HG03521 (cell line): ENCODE results near the gene NT5C2.
"Not testable (repeated sequence)": the region's sequence is repeated elsewhere in the genome, so short reads cannot be mapped to it uniquely, and the experiment has no call there.

Experiments
- ATAC-seq: cut with Tn5 transposase; IDR thresholded peaks from one replicate; pipeline ENCODE4 v1.9.1; 2021; ENCODE audit warnings: mild to moderate bottlenecking, moderate library complexity; ENCODE audit not compliant: unreplicated experiment

NT5C2 gene

DNA sequence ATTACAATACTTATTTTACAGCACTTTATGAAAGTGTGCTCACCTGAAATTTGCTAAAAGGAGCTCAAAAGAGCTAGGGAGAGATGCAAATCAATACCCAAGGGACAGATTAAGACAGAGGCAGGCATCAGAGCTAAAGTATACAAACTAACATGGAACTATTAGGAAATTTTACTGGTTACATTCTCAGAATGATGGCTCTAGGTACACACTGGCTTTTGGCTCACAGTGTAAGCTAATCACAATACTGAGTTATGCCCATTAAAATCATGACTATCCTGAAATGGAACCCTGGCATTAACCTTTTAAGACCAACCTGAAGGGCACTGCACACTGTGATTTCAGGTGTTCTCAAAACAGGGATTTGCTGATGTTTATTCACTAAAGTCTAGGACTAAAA, 98.1 kb downstream of the NT5C2 start:
- no peak for ATAC-seq

DNA sequence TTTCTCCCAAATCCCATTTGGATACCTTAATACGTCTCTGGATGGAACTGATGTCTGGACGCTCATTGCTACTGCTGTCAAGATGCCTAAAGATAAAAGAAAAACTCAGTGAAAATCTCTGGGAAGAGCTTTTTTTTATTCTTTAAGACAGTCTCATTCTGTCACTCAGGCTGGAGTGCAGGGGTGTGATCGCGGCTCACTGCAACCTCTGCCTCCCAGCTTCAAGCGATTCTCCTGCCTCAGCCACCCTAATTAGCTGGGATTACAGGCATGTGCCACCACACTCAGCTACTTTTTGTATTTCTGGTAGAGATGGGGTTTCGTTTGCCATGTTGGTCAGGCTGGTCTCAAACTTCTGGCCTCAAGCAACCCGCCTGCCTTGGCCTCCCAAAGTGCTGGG, 102.2 kb downstream of the NT5C2 start:
- no peak for ATAC-seq

DNA sequence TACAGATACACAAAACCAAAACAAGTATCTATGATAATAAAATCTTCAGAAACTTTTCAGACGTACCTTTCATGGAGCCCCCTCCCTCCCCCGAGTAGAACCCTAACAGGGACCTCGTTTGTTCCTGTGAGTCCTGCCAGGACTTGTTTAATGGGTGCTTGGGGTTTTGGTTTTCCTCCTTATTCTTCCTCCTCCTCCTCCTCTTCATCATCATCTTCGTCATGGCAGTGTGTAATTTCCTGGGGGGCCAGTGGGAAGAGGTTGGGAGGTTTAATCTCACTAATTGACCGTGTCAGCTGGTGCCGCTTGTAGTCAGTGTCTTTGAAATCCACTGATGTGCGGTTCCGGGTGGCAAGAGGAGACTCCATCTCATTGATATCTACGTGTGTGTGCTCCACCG, 103.6 kb downstream of the NT5C2 start:
- no peak for ATAC-seq

DNA sequence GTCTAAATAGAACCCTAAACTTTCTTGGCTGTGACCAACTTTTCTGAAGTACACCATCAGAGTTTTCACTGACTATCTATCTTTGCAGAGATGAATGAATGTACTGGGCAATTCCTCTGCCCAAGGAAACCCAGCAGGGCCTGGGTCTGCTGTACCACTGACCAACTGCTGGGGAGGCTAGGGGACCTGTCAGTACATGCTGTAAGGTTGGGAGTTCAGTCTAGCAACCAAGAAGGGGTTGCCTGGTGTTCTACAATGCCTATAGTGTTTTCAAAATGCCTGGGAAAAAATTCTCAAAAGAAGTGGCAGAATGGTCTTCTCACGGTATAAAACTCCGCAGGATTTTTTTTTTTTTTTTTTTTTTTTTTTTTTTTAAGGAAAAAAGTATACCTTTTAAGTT, 106.3 kb downstream of the NT5C2 start:
- no peak for ATAC-seq

DNA sequence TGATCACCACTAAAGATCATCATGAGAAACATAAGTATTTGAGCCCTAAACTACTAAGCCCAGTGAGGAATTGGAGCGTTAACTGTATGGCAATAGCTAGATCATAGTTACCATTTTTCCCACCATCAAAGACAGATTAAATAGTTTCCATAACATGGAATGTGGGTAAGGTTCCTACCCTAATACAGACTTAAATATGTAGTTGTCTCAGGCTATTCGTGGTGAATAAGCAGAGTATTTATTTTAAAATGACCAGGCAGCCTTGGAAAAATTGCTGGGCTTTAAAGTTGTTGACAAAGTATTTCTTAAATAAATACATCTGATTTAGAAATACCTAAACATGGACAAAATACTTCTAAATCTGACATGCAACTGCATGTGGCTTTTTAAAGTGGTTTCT, 106.8 kb downstream of the NT5C2 start:
- ATAC-seq = no peak

DNA sequence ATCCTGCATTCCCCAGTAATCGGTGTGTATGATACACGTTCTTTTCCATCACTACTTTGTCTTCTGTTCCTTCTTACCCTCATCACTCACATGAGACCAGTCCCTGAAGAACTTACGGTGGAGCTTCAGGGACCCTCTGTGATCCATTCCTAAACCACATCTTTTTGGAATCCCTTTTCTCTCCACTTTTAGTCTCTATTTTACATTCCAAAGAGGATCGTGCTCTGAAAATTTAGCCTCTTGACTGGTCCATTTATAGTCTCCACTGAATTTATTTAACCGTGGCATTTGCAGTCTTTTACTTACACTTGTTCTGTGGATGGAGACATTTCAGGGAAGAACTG, 109.1 kb downstream of the NT5C2 start:
- no peak for ATAC-seq

DNA sequence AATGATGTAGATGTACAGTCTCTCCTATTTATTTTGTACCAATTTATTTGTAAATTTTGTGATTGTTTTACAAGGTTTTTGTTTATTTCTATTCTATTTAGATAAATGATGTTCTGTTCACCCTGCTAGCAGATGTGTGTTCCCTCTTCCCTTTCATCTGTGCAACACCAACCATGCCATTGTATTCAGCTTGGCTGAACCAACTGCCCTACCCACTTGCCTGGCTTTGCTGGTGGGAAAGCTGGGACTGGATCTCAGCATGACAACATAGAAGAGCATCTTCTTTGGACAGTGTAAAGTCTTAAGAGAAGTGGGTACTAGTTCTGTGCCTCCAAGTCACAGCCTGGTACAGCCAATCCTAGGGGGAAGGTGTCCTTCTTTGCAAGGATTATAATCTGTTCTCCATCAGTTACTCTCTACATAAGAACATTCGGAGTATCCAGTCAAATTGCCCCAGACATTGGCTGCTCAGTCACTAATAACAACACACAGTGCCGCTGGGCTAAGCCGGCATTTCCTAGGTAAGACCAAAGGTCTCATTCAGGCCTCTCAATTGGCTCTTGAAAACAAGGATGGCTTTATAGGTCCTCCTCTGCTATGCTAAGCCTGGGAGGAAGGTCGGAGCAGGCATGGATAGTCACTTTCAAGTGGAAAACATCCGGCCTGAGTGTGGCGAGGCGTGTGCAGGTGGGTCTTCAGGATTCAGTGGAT, 109.7 kb downstream of the NT5C2 start:
- ATAC-seq = no peak

DNA sequence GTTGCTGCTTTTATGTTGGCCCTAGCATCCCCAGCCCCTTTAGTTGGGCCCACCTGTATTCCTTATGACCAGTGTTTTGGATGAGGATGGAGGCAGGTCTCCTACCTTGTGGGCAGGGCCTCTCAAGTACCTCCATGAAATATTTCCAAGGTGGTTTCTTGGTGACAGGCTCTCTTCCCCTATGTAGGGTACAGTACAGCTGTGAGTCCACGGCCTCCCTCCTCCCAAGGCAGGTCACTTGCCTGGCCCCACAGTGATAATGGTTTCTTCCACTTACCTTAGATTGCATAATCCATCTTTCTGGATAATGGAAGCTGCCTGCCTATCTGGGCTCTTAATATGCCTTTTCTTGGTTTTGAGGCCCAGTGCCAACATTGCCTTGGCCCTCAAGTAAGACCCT, 110.4 kb downstream of the NT5C2 start:
- ATAC-seq = no peak

DNA sequence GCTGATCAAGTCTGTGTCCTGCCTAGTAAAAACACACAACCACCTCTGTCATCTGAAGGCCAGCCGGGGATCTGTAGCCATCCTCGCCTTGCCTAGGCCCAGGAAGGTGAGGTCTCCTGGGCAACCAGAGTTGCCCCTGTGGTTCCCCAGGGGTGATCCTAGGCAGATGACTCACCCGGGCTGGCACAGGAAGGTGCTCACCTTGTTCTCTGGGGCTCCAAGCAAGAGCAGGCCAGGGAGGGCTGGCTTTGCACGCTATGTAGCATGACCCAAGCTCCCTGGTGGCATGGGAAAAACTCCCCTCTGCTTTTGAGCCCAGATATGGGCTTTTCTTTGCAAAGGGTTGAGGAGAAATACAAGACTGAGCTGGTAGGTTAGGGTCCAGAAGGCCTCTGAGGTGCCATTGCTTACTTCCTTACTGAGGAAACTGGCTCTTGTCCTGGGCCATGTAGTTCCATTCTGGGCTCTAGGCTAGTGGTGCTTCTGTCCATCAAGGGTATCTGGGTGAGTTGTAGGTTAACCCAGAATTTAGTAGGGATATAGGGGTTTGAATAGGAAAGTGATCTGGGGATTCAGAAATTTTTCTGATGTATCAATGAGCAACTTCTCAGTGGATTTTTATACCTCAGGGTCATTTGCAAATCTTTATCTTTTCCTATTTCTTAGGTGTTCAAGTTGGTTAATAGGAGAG, 112.0 kb downstream of the NT5C2 start:
- ATAC-seq = no peak

DNA sequence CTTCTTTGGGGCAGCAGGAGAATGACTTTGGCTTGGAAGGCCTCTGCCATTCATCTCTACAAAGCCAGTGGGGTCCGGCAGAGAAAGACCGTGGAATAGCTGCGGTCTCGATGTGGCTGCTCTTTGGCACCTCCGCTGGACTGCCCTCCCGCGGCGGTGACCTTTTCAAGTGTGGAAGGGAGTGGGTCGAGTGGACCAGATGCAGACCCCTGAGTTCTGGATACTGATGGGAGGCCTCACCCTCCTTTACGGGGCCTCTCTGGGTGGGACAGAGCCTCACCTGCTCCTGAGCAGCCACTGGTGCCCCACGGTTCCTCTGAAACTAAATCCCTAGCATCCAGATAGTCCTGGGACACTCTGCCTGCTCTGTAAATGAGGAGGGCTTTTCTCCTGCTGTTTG, 113.1 kb downstream of the NT5C2 start:
- no peak for ATAC-seq

DNA sequence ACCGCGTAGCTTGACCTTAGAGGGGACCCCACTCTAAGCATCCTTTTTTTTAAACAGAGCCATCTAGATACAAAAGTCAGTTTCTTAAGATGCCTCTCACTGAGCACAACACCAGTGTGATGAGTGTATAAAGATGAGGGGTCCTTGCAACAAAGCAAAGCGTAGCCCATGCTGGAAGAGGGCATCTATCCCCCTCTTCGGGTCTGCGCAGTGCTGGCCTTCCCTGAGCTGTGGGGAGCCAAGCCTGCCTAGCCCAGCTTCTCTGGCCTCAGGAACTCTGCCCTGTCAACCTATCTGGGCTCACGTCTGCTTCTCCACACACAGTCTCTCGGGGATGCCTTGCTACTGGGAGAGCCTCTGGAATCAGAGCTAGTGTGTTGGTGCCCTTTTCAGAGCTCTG, 114.0 kb downstream of the NT5C2 start:
- no peak for ATAC-seq

DNA sequence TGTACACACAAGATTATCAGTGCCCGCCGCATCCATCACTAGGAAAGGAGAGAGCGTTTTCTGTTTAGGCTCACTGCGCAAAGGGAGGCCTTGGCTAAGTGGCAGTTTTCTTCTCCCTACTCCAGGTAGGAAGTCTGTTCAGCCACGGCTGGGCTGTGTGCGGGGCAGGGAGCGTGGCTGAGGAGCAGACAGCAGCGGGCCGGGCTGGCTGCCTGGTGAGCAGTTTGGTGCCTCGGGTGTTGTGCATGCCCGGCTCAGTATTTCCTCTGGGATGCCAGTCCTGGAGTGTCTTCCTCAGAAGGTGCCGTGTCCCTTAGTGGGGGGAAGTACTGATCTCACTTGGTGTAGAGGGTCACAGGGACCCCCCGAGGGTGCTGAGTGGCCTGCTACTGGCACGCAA, 114.4 kb downstream of the NT5C2 start:
- ATAC-seq = no peak

DNA sequence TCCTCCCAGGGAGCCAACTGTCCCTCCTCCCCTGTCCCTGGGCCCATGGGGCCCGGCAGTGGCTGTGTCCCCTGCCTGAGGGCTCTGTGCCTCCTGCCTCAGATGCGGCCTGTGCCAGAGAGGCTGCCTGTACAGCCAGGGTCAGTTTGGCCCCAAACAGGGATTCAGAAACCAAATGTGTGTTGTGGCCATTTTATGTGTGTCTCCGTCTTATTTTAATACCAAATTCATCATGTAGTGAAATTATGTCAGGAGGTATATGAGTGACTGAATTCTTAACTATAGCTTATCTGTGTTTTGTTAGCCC, 114.8 kb downstream of the NT5C2 start:
- no peak for ATAC-seq

DNA sequence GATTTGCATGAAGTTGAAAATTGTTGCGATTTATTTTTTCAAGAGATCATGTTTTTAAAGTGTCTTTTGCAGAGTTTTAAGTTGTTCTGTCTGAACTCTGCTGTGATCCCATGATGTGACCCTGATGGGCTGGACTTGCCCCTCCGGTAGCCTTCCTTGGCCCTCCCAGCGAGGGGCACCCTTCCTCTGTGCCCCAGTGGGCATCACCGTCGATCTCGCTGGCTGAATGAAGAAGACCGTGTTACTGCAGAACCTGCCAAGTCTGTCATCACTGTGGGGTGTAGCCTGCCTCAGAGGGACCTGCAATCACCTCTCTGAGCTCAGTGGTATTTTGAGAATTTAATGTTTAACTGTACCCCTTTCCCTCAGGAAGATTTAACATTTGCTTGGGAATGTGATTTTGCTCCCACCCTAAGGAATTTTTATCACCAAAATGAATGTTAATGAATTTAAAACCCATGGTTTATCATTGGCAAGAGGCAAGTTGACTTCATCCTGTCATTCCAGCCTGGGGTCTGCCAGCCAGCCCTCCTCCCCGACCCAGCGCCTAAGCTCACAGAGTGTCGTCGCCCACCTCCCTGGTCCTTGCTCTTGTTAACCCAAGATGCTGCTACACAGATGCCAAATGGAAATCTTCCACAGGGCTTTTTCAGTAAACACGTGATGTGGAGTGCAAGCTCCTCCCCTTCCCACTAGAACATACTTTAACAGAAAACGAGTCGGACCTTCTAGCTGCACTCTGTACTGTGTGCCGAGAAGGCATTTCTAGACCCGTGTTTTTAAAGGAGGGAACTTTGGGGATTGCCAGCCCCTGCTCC, 115.4 kb downstream of the NT5C2 start:
- no peak for ATAC-seq

DNA sequence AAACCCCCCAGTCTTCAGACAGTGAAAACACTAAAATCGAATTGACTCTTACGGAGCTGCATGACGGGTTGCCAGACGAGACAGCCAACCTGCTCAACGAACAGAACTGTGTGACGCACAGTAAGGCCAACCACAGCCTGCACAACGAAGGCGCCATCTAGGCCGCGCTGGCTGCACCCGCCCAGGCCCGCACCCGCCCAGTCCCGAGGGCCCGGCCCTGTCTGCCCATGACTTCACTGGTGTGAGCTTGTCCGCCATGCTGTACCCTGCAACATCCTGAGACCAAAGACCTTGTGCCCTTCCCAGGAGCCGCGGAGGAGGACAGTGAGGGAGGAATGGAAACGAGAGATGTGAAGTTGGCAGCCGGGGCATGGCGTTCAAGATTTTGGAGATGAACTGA, 116.1 kb downstream of the NT5C2 start:
- ATAC-seq = no peak

DNA sequence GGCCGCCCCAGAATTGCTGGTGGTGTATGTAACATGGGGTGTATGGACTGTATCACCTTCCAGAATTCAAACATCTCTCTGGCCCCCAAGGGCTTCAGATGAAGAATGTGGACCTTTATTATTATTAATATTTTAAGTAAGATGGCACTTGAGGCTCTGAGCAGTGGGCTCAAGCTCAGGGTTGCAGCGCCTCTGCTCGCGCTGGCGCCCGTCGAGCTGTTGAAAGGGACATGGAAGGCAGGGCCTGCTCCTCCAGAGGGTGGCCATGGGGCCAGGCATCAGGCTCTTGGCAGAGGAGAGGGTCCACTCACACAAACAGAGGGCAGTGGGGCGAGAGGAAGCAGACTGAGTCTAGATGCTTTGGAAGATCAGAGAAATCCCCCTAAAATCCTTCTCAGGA, 120.2 kb downstream of the NT5C2 start:
- no peak for ATAC-seq

DNA sequence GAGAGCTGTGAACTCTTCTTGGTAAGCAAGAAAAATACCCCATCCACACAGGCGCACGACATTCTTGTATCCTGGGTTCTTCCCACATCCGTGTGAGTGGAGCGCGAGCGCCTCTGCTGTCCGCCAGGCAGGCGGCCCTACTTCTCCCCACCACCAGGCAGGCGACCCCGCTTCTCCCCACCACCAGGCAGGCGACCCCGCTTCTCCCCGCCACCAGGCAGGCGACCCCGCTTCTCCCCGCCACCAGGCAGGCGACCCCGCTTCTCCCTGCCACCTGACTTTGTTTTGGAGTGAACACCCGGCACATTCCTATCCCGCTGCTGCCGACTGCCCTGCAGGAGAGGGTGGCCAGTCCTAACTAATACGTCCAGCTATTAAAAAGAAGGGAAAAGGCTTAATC, 120.8 kb downstream of the NT5C2 start:
- ATAC-seq = no peak

DNA sequence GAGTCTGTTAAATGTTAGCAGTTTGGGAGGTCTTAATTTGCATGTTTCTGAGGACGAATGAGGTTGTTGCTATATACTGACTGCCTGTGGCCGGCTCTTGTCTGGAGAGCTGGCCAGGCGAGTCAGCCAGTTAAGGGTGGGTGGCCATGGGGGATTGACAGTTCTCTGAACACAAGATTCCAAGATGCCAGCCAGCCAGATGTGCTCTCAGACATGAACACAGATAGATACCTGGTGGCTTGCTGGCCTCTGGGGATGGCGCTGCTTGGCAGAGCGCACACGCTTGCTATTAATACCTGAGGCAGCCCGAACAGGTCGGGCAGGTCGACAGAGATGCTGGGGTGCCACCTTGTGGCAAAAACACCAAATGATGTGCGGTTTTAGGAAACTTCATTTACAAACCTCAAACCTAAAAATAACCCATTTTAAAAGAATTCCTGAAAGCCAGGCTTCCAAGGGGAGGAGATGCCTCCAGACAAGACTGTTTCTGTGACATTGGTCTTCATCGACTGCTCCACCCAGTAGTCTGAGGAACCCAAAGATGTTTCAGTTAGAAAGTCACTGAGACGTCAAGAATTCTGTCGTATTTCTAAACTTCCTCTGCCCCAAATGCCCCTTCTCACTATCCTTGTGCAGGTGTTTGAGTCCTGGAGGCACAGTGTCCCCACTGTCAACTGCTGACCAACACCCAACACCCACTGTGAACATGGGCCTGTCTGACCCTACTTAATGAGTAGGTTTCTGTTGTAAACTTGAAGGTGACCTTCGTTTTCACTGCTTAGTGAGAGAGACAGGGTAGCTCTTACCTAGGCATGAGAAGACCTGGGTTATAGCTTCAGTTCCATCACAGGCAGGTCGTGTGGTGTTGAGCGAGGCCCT, 123.4 kb downstream of the NT5C2 start:
- no peak for ATAC-seq

DNA sequence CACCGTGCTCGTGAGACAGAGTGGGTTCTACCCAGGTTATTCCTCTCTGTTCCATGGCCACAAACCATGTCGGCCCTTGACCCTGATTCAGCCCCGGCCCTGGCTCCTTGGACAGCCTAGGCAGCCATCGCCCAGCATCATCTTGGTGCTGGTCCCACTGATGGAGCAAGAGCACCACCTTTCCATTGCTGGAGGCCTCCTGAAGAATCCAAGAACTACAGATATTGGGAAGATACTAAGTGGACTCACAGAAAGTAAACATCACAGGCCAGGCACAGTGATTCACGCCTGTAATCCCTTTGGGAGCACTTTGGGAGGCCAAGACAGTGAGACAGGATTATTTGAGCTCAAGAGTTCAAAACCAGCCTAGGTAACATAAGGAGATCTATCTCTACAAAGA, 125.1 kb downstream of the NT5C2 start:
- ATAC-seq = no peak

DNA sequence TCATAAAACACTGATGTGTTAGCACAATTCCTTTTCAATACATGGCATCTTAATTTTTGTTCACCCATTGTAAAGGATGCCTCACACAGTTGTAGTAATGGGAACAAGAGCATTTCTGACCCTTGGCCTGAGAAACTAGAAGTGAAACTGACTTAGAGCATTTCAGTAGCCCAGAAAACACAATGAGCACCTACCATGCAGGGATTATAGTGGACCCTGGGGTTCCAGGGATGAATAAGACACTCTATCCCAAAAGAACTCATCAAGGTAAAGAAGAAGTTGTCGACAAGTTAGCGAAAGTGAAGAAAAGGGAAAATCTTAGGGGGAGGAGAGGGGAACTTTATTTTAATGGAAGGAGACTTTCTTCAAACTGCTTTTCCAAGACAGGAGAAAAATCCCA, 125.6 kb downstream of the NT5C2 start:
- no peak for ATAC-seq

DNA sequence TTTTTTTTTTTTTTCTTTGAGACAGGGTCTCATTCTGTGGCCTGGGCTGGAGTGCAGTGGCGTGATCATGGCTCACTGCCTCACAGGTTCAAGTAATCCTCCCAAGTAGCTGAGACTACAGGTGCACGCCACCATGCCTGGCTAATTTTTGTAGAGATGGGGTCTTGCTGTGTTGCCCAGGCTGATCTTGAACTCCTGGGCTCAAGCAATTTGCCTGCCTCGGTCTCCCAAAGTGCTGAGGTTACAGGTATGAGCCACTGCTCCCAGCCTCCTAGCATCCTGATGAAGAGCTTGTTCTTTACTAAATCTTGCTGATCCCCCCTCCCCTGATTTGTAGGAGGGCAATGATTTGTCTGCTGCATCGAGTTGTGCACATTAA, 126.0 kb downstream of the NT5C2 start:
- ATAC-seq = not testable (repeated sequence)
